KMS-11 (cell line): ENCODE data around the gene CD81.

ENCODE experiments used
- H2AFZ ChIP-seq: fragments of 200-600 bp; sonication (generic); 2 replicates; pipeline ENCODE4 v1.6.1; 2016; ENCODE audit warnings: antibody characterized with exemption, mixed run types, low read depth
- H3K27ac ChIP-seq: fragments of 200-600 bp; sonication (generic); 2 replicates; pipeline ENCODE4 v1.6.1; 2016; ENCODE audit warnings: mild to moderate bottlenecking, mixed run types
- H3K27me3 ChIP-seq: fragments of 200-600 bp; sonication (generic); 2 replicates; pipeline ENCODE4 v1.6.1; 2017; ENCODE audit warnings: mild to moderate bottlenecking, low read depth, mixed run types, moderate library complexity; ENCODE audit not compliant: insufficient read depth
- H3K36me3 ChIP-seq: fragments of 200-600 bp; sonication (generic); 2 replicates; pipeline ENCODE4 v1.6.1; 2017; ENCODE audit warnings: mild to moderate bottlenecking, mixed run types; ENCODE audit not compliant: insufficient read depth
- H3K4me1 ChIP-seq: fragments of 200-600 bp; sonication (generic); 2 replicates; pipeline ENCODE4 v1.6.1; 2016; ENCODE audit warnings: mild to moderate bottlenecking, low read depth, mixed run types; ENCODE audit not compliant: poor library complexity, severe bottlenecking
- H3K4me2 ChIP-seq: fragments of 200-600 bp; sonication (generic); 2 replicates; pipeline ENCODE4 v1.7.0; 2016; ENCODE audit warnings: mild to moderate bottlenecking, mixed run types
- H3K4me3 ChIP-seq: fragments of 200-600 bp; sonication (generic); IDR thresholded peaks from 2 replicates; pipeline ENCODE4 v1.6.1; 2017; ENCODE audit warnings: low read depth, low read length, mixed read lengths; ENCODE audit not compliant: insufficient read depth
- H3K79me2 ChIP-seq: fragments of 200-600 bp; sonication (generic); 2 replicates; pipeline ENCODE4 v1.6.1; 2016; ENCODE audit warnings: low read depth, mixed run types; ENCODE audit not compliant: insufficient read depth
- H3K9ac ChIP-seq: fragments of 200-600 bp; sonication (generic); 2 replicates; pipeline ENCODE4 v1.6.1; 2016; ENCODE audit warnings: mild to moderate bottlenecking, mixed run types
- H4K20me1 ChIP-seq: fragments of 200-600 bp; sonication (generic); 2 replicates; pipeline ENCODE4 v1.6.1; 2016; ENCODE audit warnings: mild to moderate bottlenecking, mixed run types; ENCODE audit not compliant: insufficient read depth
- CTCF ChIP-seq: fragments of 200-600 bp; sonication (generic); conservative IDR thresholded peaks from 2 replicates; pipeline ENCODE4 v1.6.1; 2017; ENCODE audit warnings: low read depth, mild to moderate bottlenecking, antibody characterized with exemption, low read length, moderate library complexity, mixed read lengths

Gene CD81

GRCh38 chr11:2342557-2342956 lies 34.6 kb upstream of the CD81 start:
- no peaks in the 10 kb centered on the region for H3K4me1 ChIP-seq
- TF ChIP-seq CTCF: no peak
- peaks cover 94% of the 10 kb centered on the region for H3K27me3 ChIP-seq
- no peaks in the 10 kb centered on the region for H4K20me1 ChIP-seq
- H2AFZ ChIP-seq: no peak overlapping the region
- H3K9ac ChIP-seq: no peak overlapping the region
- H3K4me2 ChIP-seq: no peak overlapping the region
- no peak overlapping the region for H3K4me3 ChIP-seq
- H3K79me2 ChIP-seq: no peaks in the 10 kb centered on the region
- H3K27ac ChIP-seq: no peak overlapping the region
- H3K36me3 ChIP-seq: no peaks in the 10 kb centered on the region

- Histone ChIP-seq H2AFZ (no peak overlapping the region), H3K4me1 (no peaks in the 10 kb centered on the region), H3K36me3 (no peaks in the 10 kb centered on the region), H3K4me3 (no peak overlapping the region), H3K9ac (no peak overlapping the region), H3K27ac (no peak overlapping the region), H4K20me1 (no peaks in the 10 kb centered on the region), H3K79me2 (no peaks in the 10 kb centered on the region), H3K4me2 (no peak overlapping the region), H3K27me3 (peaks cover 94% of the 10 kb centered on the region)
- no peak for TF ChIP-seq CTCF
These were observed 34.1 kb upstream of the CD81 start for GRCh38 chr11:2342981-2343380.

- no peak for TF ChIP-seq CTCF
- no peak overlapping the region for H3K4me2 ChIP-seq
- H2AFZ ChIP-seq: no peak overlapping the region
- H3K27ac ChIP-seq: no peak overlapping the region
- H3K9ac ChIP-seq: no peak overlapping the region
- no peaks in the 10 kb centered on the region for H3K36me3 ChIP-seq
- H4K20me1 ChIP-seq: no peaks in the 10 kb centered on the region
- H3K27me3 ChIP-seq: peaks cover 94% of the 10 kb centered on the region
- no peak overlapping the region for H3K4me3 ChIP-seq
- H3K4me1 ChIP-seq: no peaks in the 10 kb centered on the region
- H3K79me2 ChIP-seq: no peaks in the 10 kb centered on the region
These were observed 33.6 kb upstream of the CD81 start for GRCh38 chr11:2343502-2343901.

GRCh38 chr11:2345050-2345449 lies 32.1 kb upstream of the CD81 start:
- peaks cover 91% of the 10 kb centered on the region for H3K27me3 ChIP-seq
- no peaks in the 10 kb centered on the region for H3K4me1 ChIP-seq
- no peak overlapping the region for H2AFZ ChIP-seq
- H3K27ac ChIP-seq: no peak overlapping the region
- H3K9ac ChIP-seq: no peak overlapping the region
- H3K4me2 ChIP-seq: no peak overlapping the region
- no peak for TF ChIP-seq CTCF
- H3K4me3 ChIP-seq: no peak overlapping the region
- no peaks in the 10 kb centered on the region for H3K79me2 ChIP-seq
- no peaks in the 10 kb centered on the region for H4K20me1 ChIP-seq
- no peaks in the 10 kb centered on the region for H3K36me3 ChIP-seq
